Fibroblast of upper back skin (primary cell): ENCODE results near the gene SPINK5.

Experiments used
- DNase-seq: peaks from one replicate; pipeline ENCODE4 v3.0.0-alpha.2; 2013

Gene SPINK5

GRCh38 chr5:148091991-148092964, 28.5 kb downstream of the SPINK5 start:
- DNase-seq, result peak; percentile 0

- DNase-seq, result no peak
Observed at GRCh38 chr5:148094336-148094735, 30.6 kb downstream of the SPINK5 start.

GRCh38 chr5:148104226-148104625, 40.4 kb downstream of the SPINK5 start:
- no peak for DNase-seq

- no peak for DNase-seq
Observed at GRCh38 chr5:148107608-148108007, 43.8 kb downstream of the SPINK5 start.

- no peak for DNase-seq
Observed at GRCh38 chr5:148113243-148113642, 49.5 kb downstream of the SPINK5 start.

GRCh38 chr5:148120317-148120716, 56.5 kb downstream of the SPINK5 start:
- DNase-seq, result no peak

GRCh38 chr5:148125641-148126040, 61.9 kb downstream of the SPINK5 start:
- no peak for DNase-seq

GRCh38 chr5:148135091-148136048, 71.6 kb downstream of the SPINK5 start:
- DNase-seq, result no peak

GRCh38 chr5:148140846-148141245, 77.1 kb downstream of the SPINK5 start:
- DNase-seq, result no peak

- DNase-seq, result no peak
Observed at GRCh38 chr5:148141645-148142044, 77.9 kb downstream of the SPINK5 start.

- DNase-seq, result peak; percentile 0
Observed at GRCh38 chr5:148145916-148146315, 82.1 kb downstream of the SPINK5 start.

- no peak for DNase-seq
Observed at GRCh38 chr5:148146487-148146886, 82.7 kb downstream of the SPINK5 start.

GRCh38 chr5:148147415-148147814, 83.6 kb downstream of the SPINK5 start:
- no peak for DNase-seq

- DNase-seq, result no peak
Observed at GRCh38 chr5:148151872-148152271, 88.1 kb downstream of the SPINK5 start.

- no peak for DNase-seq
Observed at GRCh38 chr5:148152781-148153180, 89.0 kb downstream of the SPINK5 start.

GRCh38 chr5:148156609-148157008, 92.8 kb downstream of the SPINK5 start:
- no peak for DNase-seq

GRCh38 chr5:148162038-148162437, 98.3 kb downstream of the SPINK5 start:
- DNase-seq, result no peak

- DNase-seq, result no peak
Observed at GRCh38 chr5:148163345-148163744, 99.6 kb downstream of the SPINK5 start.

GRCh38 chr5:148166550-148167283, 102.9 kb downstream of the SPINK5 start:
- DNase-seq, result no peak

GRCh38 chr5:148168246-148168645, 104.5 kb downstream of the SPINK5 start, which contains the start of gene SPINK14:
SPINK14 (plus strand) TSS chr5:148168546; CDS start chr5:148169733, 1,187 bp downstream.
- no peak for DNase-seq

GRCh38 chr5:148172377-148172776, 108.6 kb downstream of the SPINK5 start:
- DNase-seq, result no peak

GRCh38 chr5:148176480-148176879, 112.7 kb downstream of the SPINK5 start:
- no peak for DNase-seq

- no peak for DNase-seq
Observed at GRCh38 chr5:148177207-148177606, 113.4 kb downstream of the SPINK5 start.
